Stimulated activated CD8-positive, alpha-beta memory T cell treated with anti-CD3 and anti-CD28 coated beads, Interleukin-7, amount 100 ng/mL, for 1 hour (primary cell): ENCODE data around the gene NANOGP8.
"Not testable (repeated sequence)": the region's sequence is repeated elsewhere in the genome, so short reads cannot be mapped to it uniquely, and the experiment has no call there.

Experiments used
- DNase-seq, 2 donors: peaks; one replicate each; pipeline ENCODE4 v3.0.0-alpha.2; 2020; ENCODE audit warnings: low read depth in 2 of 2

The NANOGP8 gene

DNA sequence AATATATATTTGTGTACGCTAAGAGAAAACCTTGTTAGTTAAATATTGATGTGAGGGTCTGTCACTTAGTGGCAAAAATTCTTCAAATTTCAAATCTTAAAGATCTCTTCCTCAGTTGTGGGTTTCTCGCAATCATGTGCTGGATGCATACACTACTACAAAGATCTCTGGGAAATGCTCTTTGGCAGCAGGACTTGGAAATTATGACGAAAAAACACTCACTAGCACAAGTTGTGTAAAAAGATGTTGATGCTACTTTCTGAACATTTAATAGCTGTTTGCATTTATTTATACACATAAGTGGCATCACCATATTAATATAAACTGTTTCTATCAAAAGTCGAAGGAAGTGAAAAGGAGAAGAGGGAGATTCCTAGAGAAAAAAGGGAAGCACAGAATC is 10.8 kb upstream of the NANOGP8 start:
- no peak for DNase-seq

DNA sequence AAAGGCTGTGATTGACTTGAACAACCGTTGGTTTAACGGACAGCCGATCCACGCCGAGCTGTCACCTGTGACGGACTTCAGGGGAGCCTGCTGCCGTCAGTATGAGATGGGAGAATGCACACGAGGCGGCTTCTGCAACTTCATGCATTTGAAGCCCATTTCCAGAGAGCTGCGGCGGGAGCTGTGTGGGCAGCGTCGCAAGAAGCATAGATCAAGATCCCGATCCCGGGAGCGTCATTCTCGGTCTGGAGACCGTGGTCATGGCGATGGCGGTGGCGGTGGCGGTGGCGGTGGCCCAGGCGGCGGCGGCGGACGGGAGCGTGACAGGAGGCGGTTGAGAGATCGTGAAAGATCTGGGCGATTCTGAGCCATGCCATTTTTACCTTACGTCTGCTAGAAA is 7.8 kb upstream of the NANOGP8 start:
- DNase-seq, result no peak

DNA sequence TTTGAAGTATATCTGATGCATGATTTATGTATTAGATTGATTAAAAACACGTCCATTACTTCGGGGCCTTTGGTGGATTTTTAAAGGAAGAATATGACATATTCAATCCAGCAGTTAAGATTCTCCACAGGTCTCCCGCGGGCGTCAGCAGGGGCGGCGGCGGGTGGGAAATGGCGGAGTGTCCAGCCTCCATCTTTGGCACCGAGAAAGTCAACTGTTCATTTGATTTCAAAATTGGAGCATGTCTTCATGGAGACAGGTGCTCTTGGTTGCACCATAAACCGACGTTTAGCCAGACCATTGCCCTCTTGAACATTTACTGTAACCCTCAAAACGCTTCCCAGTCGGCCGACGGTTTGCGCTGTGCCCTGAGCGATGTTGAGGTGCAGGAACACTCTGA is 7.2 kb upstream of the NANOGP8 start:
- DNase-seq, result no peak

DNA sequence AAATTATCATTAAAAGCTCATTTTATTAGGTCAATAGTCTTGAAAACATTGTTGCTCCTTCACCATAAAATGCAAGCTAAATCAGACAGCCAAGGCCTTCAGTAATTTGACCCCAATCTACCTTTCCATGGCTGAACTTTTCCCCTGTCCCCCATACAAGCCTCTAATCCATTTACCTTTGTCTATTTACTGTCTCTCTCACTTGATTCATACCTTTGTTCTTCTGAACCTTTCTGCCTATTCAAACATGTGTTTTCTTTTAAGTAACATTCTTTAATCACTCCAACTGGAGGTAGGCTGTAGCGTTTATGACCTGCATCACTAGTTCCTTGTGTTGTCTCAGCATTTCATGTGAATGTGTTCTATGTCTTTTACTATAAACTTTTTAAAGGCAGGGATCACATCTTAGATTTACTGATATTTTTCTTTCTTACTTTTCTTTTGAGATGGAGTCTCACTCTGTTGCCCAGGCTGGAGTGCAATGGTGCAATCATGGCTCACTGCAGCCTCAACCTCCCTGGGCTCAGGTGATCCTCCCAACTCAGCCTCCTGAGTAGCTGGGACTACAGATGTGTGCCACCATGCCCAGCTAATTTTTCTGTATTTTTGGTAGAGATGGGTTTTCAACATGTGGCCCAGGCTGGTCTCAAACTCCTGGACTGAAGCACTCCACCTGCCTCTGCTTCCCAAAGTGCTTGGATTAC is 5.2 kb upstream of the NANOGP8 start:
- DNase-seq, result no peak

DNA sequence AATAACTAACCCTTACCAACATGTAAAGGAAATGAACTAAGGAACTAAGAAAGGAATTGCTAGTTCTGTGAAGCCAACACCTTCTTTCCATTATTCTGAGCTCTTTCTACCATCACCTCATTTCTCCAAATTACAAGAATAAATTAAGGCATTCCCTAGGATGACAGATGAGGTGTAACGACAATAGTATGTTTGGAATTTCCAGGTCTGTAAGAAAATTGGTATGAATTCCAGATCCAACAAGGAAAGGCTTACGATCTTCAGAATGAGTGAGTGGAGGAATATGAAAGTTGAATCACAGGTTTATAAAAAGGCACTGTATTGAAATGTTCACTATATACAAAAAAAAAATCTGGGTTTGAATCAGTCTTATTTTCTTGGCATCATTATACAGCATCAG is 4.5 kb upstream of the NANOGP8 start:
- DNase-seq, result no peak

DNA sequence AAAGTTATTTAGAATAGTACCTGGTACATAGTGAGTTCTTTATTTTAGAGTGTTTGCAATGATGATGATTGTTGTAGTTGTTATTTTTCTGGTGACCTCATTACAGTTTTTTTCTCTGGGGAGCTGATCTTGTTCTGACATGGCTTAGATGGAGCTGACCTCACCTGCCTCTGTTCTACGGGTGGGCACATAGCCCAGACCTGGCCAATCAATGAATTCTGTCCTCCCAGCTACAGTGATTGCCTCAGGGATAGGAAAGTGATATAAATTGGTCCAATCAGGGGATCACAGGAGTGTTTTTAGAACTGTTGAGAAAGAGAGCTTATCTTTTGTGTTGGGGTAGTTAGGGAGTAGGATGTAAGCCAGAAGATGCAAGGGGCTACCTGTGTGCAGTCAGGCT is 3.2 kb upstream of the NANOGP8 start:
- no peak for DNase-seq

DNA sequence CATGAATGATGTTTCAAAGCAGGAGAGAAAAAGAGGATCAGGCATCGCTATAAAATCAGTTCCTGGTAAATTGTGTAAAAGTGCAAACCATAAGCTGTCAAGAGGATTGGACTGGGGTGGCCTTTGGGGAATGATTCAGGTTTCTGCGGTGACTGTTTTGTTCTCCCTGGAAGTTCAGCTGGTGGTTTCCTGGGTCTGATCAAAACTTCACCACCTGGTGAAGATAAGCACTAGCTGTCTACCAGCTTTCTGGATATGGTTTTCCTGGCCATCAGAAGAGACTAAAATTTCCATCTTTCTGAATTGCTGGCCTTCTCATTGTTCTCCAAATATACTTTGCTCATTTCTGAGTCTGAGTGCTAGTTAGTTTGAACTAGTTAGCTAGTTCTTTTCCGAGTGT is 2.7 kb upstream of the NANOGP8 start:
- DNase-seq, result no peak

DNA sequence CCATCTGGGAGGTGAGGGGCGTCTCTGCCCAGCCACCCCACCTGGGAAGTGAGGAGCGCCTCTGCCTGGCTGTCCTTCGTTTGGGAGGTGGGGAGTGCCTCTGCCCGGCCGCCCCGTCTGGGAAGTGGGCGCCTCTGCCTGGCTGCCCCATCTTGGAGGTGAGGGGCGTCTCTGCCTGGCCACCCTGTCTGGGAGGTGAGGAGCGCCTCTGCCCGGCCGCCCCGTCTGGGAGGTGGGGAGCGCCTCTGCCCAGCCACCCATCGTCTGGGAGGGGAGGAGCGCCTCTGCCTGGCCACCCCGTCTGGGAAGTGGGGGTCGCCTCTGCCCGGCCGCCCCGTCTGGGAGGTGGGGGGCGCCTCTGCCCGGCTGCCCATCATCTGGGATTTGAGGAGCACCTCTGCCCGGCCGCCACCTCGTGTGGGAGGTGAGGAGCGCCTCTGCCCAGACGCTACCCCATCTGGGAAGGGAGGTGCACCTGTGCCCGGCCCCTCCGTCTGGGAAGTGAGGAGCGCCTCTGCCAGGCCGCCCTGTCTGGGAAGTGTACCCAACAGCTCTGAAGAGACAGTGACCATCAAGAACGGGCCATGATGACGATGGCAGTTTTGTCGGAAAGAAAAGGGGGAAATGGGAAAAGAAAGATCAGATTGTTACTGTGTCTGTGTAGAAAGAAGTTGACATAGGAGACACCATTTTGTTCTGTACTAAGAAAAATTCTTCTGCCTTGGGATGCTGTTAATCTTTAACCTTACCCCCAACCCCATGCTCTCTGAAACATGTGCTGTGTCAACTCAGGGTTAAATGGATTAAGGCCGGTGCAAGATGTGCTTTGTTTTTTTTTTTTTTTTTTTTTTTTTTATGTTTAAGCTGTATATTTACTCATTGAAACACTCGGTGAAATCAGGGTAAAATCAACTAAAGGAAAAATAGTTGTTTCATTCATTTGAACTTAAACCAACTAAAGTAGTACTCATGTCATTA is 2.4 kb downstream of the NANOGP8 start:
- DNase-seq, result not testable (repeated sequence)

DNA sequence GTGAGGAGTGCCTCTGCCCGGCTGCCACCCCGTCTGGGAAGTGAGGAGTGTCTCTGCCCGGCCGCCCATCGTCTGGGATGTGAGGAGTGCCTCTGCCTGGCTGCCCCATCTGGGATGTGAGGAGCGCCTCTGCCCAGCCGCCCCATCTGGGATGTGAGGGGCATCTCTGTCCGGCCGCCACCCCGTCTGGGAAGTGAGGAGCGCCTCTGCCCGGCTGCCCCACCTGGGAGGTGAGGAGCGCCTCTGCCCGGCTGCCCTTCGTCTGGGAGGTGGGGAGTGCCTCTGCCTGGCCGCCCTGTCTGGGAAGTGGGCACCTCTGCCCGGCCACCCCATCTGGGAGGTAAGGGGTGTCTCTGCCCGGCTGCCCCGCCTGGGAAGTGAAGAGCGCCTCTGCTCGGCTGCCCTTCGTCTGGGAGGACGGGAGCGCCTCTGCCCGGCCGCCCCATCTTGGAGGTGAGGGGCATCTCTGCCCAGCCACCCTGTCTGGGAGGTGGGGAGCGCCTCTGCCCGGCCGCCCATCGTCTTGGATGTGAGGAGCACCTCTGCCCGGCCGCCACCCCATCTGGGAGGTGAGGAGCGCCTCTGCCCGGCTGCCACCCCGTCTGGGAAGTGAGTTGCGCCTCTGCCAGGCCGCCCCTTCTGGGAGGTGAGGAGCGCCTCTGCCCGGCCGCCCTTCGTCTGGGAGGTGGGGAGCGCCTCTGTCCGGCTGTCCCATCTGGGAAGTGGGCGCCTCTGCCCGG is 3.3 kb downstream of the NANOGP8 start:
- DNase-seq, result not testable (repeated sequence)

DNA sequence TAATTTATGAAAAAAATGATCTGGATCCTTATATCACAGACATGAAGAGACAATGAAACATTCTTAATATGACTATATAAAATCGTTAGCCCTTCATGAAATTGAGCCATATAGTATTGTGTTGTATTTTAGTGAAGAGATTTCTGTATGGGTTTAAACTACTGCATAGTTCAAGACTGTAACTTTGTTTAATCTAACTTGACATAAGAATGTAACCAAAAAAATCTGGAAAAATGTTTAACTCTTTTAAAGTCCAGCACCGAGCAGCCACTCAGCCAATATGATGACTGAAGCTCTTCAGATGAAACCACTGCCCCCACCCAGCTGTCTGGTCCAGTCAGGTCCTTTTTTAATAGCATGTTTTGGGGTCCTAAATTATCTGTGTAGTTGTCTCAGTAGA is 4.9 kb downstream of the NANOGP8 start:
- DNase-seq, result no peak

DNA sequence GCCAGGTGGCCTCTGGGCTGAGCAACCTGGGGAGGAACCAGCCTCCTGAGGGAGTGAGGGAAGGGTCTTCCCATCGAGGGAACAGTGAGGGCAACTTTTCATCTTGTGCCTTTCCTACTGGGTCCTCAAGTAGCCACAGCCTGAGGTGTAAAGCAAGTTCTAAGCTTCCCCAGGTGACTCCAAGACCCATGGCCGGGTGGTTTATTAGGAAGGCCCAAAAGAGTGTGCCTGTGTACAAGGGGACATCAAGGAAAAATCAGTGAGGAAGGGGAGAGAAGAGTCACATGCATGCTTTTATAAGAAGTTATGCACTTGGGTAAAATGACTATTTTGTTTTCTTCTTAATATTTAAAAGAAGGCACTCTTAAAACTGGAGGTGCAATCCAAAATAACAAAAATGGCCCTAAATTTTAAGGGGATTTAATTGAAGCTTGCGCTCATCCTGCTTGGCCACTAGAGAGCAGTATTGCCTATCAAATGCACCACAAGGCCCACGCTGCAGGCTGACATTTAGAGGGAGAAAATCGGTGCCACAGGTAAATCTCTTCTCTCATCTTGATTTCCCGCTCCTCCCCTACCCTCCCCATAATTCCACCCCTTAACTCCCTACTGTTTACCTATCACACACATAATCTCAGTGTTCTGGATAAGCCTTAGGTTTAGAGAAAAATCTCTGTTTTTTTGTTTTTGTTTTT is 6.7 kb downstream of the NANOGP8 start:
- no peak for DNase-seq

DNA sequence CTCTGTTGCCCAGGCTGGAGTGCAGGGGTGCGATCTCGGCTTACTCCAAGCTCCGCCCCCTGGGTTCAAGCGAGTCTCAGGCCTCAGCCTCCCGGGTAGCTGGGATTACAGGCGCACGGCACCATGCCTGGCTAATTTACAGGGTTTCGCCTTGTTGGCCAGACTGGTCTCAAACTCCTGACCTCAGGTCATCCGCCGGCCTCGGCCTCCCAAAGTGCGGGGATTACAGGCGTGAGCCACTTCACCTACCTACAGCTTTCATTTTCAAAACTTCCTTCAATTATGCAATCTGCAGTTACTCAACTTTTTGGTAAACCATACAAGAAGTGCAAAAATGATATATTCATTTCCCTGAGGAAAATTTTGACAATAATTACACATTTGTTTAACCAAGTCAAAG is 14.0 kb downstream of the NANOGP8 start:
- DNase-seq, result no peak

DNA sequence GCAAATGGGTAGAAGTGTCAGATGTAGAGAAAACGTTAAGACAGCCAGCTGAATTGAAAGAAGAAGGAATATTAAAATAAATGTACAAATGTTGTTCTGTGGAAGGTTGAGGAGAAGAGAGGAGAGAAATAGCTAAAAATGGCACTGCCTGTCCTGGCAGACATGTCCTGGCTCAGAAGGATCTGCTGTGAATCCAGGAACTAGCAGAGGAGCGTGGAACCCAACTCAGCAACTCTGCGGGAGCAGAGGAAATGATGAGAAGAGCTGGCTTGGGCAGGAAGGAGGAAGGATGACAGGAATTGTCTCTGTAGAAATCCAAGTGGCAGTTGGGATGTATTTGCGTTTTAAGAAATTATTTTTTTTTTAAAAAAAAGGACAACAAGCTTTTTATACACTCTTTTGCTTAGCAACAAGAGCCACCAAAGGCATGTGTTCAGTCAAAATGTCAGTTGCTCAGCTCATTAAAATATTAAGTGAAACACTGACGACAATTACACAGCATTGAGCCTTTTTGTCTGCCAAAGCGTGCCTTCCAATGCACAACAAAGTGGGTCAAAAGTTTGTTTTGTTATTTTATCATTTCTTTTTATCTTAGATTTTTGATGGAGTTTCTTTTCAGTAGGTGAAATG is 16.1 kb downstream of the NANOGP8 start:
- no peak for DNase-seq

DNA sequence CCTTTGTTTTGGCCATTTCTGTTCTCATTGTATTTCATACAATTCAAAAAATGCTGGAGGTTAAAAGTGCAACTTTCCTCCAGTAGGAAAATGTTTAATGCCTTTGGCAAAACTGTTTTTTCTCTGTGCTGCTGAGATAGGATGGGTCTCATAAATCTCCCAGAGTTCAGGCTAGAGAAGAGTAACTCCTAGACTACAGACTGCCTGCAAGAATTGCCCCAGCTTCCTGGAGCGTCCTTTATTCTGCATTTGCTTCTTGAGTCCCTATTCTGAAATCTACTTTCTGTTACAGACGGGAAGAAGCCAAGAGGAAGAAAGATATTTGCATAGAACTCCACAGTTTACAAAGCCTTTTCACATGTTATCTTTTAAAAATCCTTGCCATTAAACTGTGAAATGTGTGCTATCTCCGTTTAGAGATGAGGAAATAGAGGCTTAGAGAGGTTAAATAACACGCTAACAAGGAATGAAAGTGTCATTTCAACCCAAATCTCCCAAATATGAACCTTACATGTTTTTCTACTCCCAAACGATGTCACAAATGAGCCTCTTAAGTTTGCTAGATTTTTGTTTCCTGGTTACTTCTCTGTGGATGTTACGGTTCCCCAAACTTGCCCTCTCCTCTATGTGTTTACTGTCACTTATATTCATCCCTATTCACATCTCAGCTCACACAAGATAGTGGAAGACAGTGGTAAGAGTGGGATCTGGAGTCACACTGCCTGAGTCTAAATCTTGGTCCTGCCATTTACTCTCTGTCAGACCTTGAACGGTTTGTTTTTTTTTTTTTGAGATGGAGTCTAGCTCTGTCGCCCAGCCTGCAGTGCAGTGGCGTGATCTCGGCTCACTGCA is 17.4 kb downstream of the NANOGP8 start:
- no peak for DNase-seq

DNA sequence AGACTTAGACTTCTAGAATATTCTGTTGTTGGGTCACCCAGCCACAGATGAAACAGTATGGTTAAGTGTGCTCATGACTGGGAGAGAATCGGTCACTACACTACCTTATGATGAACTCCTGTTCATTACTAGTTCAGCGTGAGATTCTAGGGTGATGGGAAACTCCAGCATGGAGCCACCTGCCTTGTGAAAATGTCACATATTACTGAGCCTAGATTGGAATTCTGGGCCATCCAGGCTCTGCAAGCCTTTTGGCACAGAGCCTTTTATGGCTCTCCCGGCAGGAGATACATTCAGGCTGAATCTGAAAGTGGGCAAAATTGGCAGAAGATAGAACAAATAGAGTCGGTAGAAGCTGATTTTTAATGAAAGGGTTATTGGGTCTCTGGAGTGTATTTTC is 19.0 kb downstream of the NANOGP8 start:
- DNase-seq, result no peak

DNA sequence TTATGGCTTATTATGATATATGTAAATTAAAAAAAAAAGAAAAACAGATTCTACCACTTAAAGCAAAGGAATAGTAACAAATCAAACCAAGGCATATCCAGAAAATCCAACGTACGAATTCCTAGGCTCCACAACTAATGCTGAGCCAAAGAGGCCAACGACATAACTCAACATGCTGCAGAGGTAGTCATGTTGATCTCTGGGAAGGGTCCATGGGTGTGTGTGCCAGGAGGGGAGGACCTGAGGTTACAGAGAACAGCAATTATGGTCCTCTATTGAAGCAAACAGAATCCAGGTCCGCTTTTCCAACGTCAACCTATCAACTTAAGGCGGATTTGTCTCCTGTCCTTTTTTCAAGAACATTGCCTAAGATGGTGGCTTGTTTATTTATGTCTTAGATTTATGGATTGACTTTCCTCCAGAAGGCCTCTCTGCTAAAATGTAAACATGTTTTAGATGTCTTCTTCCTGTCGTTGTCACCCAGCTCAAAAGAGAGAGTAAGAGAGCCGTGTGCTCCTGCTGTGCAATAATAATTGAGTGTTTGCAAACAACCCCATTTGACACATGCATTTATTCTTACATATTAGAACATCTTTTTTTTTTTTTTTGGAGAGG is 20.4 kb downstream of the NANOGP8 start:
- no peak for DNase-seq

DNA sequence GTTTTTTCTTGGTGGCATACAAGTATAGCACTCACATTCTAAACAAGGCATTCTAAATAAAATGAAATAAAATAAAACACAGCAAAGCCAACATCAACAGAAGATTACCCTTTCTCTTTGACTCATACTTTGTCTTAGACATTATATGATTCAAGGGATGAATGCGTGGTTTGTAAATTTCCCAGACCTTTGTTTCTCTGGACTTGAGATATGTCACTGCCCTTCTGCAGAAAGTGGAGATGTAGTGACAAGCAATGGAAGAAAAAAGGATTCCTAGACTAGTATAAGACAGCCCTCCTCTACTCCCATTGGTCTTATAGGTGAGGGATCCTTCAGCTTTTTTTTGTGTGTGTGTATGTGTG is 22.4 kb downstream of the NANOGP8 start:
- DNase-seq, result no peak

DNA sequence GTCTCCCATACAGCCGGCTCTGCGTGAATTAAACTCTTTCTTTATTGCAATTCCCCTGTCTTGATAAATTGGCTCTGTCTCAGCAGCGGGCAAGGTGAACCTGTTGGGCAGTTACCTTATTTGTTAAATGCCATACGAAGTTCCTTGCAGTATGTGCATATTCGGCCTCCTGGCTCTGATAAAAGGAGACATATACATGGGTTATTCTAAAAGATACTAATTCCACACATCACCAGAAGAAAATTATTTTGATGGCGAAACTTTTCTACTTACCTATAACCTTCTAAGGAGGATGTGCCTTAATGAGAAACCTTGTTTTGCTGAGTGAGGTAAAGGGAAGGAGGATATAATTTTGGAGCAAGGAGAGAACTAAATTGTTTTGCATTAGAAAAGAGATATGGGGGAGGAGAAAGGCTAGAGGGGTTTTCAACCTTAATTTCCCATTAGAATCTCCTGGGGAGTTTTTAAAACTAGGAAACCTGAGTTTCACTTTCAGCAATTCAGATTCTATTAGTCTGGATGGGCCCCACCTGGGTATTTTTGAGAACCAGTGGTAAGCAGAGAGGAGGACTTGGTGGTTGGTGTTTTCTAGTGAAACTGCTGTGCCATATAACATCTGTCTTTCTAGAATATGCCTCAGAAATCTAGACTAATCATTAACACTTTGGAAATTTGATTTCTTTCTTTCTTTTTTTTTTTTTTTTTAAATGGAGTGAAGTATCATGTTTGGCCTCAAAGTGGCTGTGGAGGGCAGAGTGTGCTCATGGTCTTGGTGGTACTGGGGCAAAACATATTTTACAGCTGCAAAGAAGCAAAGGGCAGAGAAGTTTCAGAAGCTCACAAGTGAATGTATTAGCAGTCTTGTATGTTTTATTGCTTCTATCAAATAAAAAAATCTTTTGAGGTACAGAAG is 23.0 kb downstream of the NANOGP8 start:
- DNase-seq, result no peak
